Kidney epithelial cell (primary cell): ENCODE data around the gene EPX. TPM values are rescaled to one million over a fixed set of nuclear protein-coding genes. Genes with fewer than 3 reads are reported as not detected.
"Not testable (repeated sequence)": the region's sequence is repeated elsewhere in the genome, so short reads cannot be mapped to it uniquely, and the experiment has no call there.

Source experiments
- DNase-seq: peaks from one replicate; pipeline ENCODE4 v3.0.0-alpha.2; 2010; ENCODE audit warnings: low read depth
- H3K27me3 ChIP-seq: 2 replicates; pipeline ENCODE4 v1.6.0; 2011; ENCODE audit warnings: low read length; ENCODE audit not compliant: control insufficient read depth, insufficient read depth
- H3K36me3 ChIP-seq: 2 replicates; pipeline ENCODE4 v1.5.1; 2011; ENCODE audit warnings: low read length; ENCODE audit not compliant: control insufficient read depth, insufficient read depth
- H3K4me3 ChIP-seq: 2 replicates; pipeline ENCODE4 v1.5.1; 2011; ENCODE audit warnings: low read depth, mild to moderate bottlenecking, control low read depth, low read length
- total RNA-seq: library from RNA; depleted of rRNA; stranded (reverse); fragments of >200 nt; gene quantifications from 2 replicates; pipeline ENCODE4 v1.2.3, GENCODE V29; 2015
- TF ChIP-seq, protein P1 (sequence below): IDR thresholded peaks from 2 replicates; pipeline ENCODE4 v1.5.1; 2011; ENCODE audit warnings: mild to moderate bottlenecking, moderate library complexity, low read length, control low read depth, inconsistent platforms; ENCODE audit not compliant: insufficient read depth, poor library complexity, severe bottlenecking

The EPX gene
- total RNA-seq, result not detected in 2 replicates

- H3K4me3 ChIP-seq, result no peak within 1 kb of the TSS
- H3K36me3 ChIP-seq, result no peaks in the 10 kb centered on the region
- peaks cover 16% of the 10 kb centered on the region for H3K27me3 ChIP-seq
- TF ChIP-seq, protein P1, sequence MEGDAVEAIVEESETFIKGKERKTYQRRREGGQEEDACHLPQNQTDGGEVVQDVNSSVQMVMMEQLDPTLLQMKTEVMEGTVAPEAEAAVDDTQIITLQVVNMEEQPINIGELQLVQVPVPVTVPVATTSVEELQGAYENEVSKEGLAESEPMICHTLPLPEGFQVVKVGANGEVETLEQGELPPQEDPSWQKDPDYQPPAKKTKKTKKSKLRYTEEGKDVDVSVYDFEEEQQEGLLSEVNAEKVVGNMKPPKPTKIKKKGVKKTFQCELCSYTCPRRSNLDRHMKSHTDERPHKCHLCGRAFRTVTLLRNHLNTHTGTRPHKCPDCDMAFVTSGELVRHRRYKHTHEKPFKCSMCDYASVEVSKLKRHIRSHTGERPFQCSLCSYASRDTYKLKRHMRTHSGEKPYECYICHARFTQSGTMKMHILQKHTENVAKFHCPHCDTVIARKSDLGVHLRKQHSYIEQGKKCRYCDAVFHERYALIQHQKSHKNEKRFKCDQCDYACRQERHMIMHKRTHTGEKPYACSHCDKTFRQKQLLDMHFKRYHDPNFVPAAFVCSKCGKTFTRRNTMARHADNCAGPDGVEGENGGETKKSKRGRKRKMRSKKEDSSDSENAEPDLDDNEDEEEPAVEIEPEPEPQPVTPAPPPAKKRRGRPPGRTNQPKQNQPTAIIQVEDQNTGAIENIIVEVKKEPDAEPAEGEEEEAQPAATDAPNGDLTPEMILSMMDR, result no peak
- DNase-seq, result no peak
These were observed at the start of gene EPX for GRCh38 chr17:58192612-58193011. Gene EPX, plus strand, starts transcription at chr17:58192726. Its CDS starts 121 bp downstream, at chr17:58192847.

GRCh38 chr17:58143335-58143734, 49.2 kb upstream of the EPX start:
- not testable (repeated sequence) for H3K27me3 ChIP-seq, DNase-seq, H3K36me3 ChIP-seq, H3K4me3 ChIP-seq

DNA sequence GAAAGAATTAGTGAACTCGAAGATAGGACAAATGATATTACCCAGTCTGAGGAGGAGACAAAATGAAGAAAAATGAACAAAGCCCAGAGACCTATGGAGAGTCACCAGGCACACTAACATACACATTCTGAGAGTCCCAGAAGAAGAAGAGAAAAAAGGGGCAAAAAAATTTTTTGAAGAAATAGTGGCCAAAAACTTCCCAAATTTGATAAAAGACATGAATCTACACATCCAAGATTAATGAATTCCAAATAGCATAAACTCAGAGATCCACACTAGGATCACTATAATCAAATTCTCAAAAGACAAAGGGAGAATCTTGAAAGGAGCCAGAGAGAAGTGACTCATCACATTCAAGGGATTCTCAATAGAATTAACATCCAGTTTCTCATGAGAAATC, 47.7 kb upstream of the EPX start:
- DNase-seq, result no peak
- H3K36me3 ChIP-seq, result no peaks in the 10 kb centered on the region
- H3K27me3 ChIP-seq, result peaks cover 9% of the 10 kb centered on the region
- no peak overlapping the region for H3K4me3 ChIP-seq
- TF ChIP-seq, protein P1, result no peak

DNA sequence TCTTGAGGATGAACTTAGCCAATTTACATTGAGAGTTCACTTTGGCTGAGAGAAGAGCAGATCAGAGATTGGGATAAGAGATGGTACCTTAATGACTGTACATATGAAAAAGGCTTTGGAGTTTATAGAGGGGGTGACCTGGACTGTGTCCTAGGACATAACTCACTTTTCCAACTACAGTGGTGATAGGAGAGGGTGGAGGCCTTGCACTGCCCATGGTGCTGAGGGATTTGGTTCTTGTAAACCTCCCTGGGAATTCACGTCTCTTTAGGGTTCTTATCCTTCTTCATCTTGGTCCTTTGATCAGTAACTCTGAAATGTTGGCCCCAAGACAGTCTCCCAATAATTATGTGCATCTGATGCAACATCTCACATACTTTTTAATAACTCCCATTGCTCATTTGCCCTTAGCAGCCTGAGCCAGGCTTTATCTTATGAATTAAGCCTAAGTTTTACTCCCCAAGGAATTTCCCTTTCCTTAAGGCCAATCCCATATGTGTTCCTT, 44.5 kb upstream of the EPX start, which contains the start of gene OR4D1:
Gene OR4D1 (plus strand): TSS at position 455 of the 505 bp plus-strand sequence. CDS start 6,770 bp downstream, outside the sequence.
- Histone ChIP-seq H3K4me3 (no peak within 1 kb of the TSS), H3K36me3 (no peaks in the 10 kb centered on the region), H3K27me3 (peaks cover 16% of the 10 kb centered on the region)
- TF ChIP-seq, protein P1, result no peak
- no peak for DNase-seq

- H3K27me3 ChIP-seq, result peaks cover 18% of the 10 kb centered on the region
- no peak overlapping the region for H3K4me3 ChIP-seq
- no peak for DNase-seq
- no peaks in the 10 kb centered on the region for H3K36me3 ChIP-seq
- TF ChIP-seq, protein P1, result no peak
These were observed 43.9 kb upstream of the EPX start for GRCh38 chr17:58148609-58149008.

DNA sequence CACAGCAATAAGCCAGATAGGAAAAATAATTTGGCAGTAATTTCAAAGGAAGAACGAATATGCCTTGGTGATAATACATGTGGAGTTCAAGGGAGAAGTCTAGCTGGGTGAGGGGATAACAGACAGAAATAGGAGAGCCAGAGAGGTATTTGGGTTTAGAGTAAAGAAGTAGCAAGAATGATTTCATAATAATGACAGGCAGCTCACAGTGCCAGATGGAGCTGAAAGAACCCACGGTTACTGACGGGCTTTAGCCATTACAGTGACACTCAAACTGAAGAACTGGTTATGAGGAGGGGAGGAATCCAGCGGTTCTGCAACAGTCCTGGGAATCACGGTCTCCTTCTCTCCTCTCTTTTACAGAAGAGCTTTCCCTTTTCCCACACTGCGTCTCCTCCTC, 42.1 kb upstream of the EPX start:
- Histone ChIP-seq H3K27me3 (peaks cover 25% of the 10 kb centered on the region), H3K36me3 (no peaks in the 10 kb centered on the region), H3K4me3 (no peak overlapping the region)
- TF ChIP-seq, protein P1, result no peak
- no peak for DNase-seq
